NCI-H774 (cell line): ENCODE data around the gene SHKBP1.
A peak's percentile ranks its signal among the peaks of the same experiment; 100 is the strongest.

Experiments
- DNase-seq: peaks from one replicate; lab custom pipeline; 2025; lab: John Stamatoyannopoulos, UW

SHKBP1 gene

GRCh38 chr19:40603071-40603388 lies 26.4 kb downstream of the SHKBP1 start:
- no peak for DNase-seq

- peak; percentile 95 for DNase-seq
These were observed 26.9 kb downstream of the SHKBP1 start for GRCh38 chr19:40603389-40604170.

- DNase-seq, result no peak
These were observed 27.5 kb downstream of the SHKBP1 start for GRCh38 chr19:40604171-40604646.

- DNase-seq, result no peak
These were observed 28.1 kb downstream of the SHKBP1 start for GRCh38 chr19:40604647-40605215.

- peak; percentile 63 for DNase-seq
These were observed 28.7 kb downstream of the SHKBP1 start for GRCh38 chr19:40605216-40605971.

GRCh38 chr19:40607311-40608239 lies 30.9 kb downstream of the SHKBP1 start:
- no peak for DNase-seq

- DNase-seq, result no peak
These were observed 31.6 kb downstream of the SHKBP1 start for GRCh38 chr19:40608240-40608621.

- DNase-seq, result no peak
These were observed 32.3 kb downstream of the SHKBP1 start for GRCh38 chr19:40608957-40609356.

GRCh38 chr19:40609561-40610395 lies 33.1 kb downstream of the SHKBP1 start:
- peak; percentile 77 for DNase-seq

GRCh38 chr19:40610396-40611064 lies 33.9 kb downstream of the SHKBP1 start:
- peak; percentile 50 for DNase-seq

- DNase-seq, result no peak
These were observed 34.4 kb downstream of the SHKBP1 start for GRCh38 chr19:40611096-40611495.

- DNase-seq, result no peak
These were observed 35.4 kb downstream of the SHKBP1 start for GRCh38 chr19:40611900-40612698.

GRCh38 chr19:40612831-40613689 lies 36.4 kb downstream of the SHKBP1 start:
- DNase-seq, result peak; percentile 69

GRCh38 chr19:40613690-40614621 lies 37.3 kb downstream of the SHKBP1 start:
- DNase-seq, result peak; percentile 87

GRCh38 chr19:40614622-40615411 lies 38.1 kb downstream of the SHKBP1 start:
- peak; percentile 75 for DNase-seq

- no peak for DNase-seq
These were observed 39.5 kb downstream of the SHKBP1 start for GRCh38 chr19:40616178-40616577.

GRCh38 chr19:40616941-40617340 lies 40.3 kb downstream of the SHKBP1 start:
- DNase-seq, result no peak
